Activated CD4-positive, alpha-beta T cell treated with anti-CD3 and anti-CD28 coated beads, Interleukin-2, amount 10 ng/mL, durations not matched to agents 7 days and 5 days (primary cell): ENCODE measurements around the gene RRP9. TPM values are rescaled to one million over a fixed set of nuclear protein-coding genes. Genes with fewer than 3 reads are reported as not detected.
A peak's percentile ranks its signal among the peaks of the same experiment; 100 is the strongest.

Source experiments
- CTCF ChIA-PET: fragments of 350-600 bp; sonication (Branson Sonifier 250); formaldehyde crosslinking; loops from one replicate; lab custom pipeline; 2021; ENCODE audit warnings: antibody characterized with exemption; lab: Charles Lee
- POLR2A ChIA-PET: fragments of 350-600 bp; sonication (Branson Sonifier 250); formaldehyde crosslinking; loops from one replicate; lab custom pipeline; 2021; ENCODE audit warnings: antibody characterized with exemption; lab: Charles Lee
- DNase-seq: peaks from one replicate; pipeline ENCODE4 v3.0.0-alpha.2; 2020
- H3K27ac Mint-ChIP-seq: one replicate; pipeline ENCODE4 v1.8.0; 2021; ENCODE audit warnings: mild to moderate bottlenecking, moderate library complexity, mixed read lengths
- H3K27me3 Mint-ChIP-seq: one replicate; pipeline ENCODE4 v1.8.0; 2021; ENCODE audit warnings: mixed read lengths
- H3K36me3 Mint-ChIP-seq: one replicate; pipeline ENCODE4 v1.8.0; 2021; ENCODE audit warnings: low read depth, mixed read lengths
- H3K4me1 Mint-ChIP-seq: one replicate; pipeline ENCODE4 v1.8.0; 2021; ENCODE audit warnings: mixed read lengths
- H3K4me3 Mint-ChIP-seq: one replicate; pipeline ENCODE4 v1.8.0; 2021; ENCODE audit warnings: mild to moderate bottlenecking, moderate library complexity, mixed read lengths
- H3K9me3 Mint-ChIP-seq: one replicate; pipeline ENCODE4 v1.8.0; 2021; ENCODE audit warnings: mixed read lengths
- total RNA-seq, 2 experiments: library from RNA; stranded (reverse); gene quantifications; one replicate each; pipeline ENCODE4 v1.2.3, GENCODE V29; 2021

The RRP9 gene
- total RNA-seq, 2 experiments from 2014 or later = 24.3 to 25.1 TPM

GRCh38 chr3:51982352-51982837, 40.7 kb upstream of the RRP9 start:
- peak; percentile 38 for DNase-seq
- H3K27ac Mint-ChIP-seq = peak overlapping the region; percentile 88
- H3K27me3 Mint-ChIP-seq = no peaks in the 10 kb centered on the region
- H3K4me1 Mint-ChIP-seq = peaks cover 30% of the 10 kb centered on the region
- peak overlapping the region; percentile 91 for H3K4me3 Mint-ChIP-seq
- no peaks in the 10 kb centered on the region for H3K9me3 Mint-ChIP-seq
- H3K36me3 Mint-ChIP-seq = peaks cover 8% of the 10 kb centered on the region
- ChIA-PET POLR2A (interaction anchor here (1.2 to 2.0 kb wide), 2 partner anchors 8 to 13 kb away, joined by 5 to 7 read pairs; partner anchors contain the start of genes ABHD14B and RPL29), CTCF (interaction anchor here (0.5 to 3.8 kb wide), 18 partner anchors 9 to 430 kb away, joined by 3 to 61 read pairs (median 4); partner anchors contain the start of genes ABHD14A, ABHD14B, DUSP7 and RPL29)

- Mint-ChIP-seq H3K36me3 (peaks cover 8% of the 10 kb centered on the region), H3K9me3 (no peaks in the 10 kb centered on the region), H3K27me3 (no peaks in the 10 kb centered on the region), H3K4me1 (peaks cover 44% of the 10 kb centered on the region), H3K27ac (no peak overlapping the region), H3K4me3 (no peak overlapping the region)
- ChIA-PET POLR2A (no interaction called here), CTCF (interaction anchor here (1.5 to 3.7 kb wide), 2 partner anchors 10 to 39 kb away, joined by 5 to 20 read pairs; partner anchors contain the start of gene RRP9)
- DNase-seq = no peak
These were observed 38.5 kb upstream of the RRP9 start for GRCh38 chr3:51980253-51980652.

- DNase-seq = no peak
- ChIA-PET CTCF (interaction anchor here (0.9 kb wide), 1 partner anchor 40 kb away, joined by 3 read pairs; no protein-coding TSS in a partner anchor), POLR2A (no interaction called here)
- Mint-ChIP-seq H3K4me1 (peaks cover 46% of the 10 kb centered on the region), H3K4me3 (no peak overlapping the region), H3K27ac (no peak overlapping the region), H3K27me3 (no peaks in the 10 kb centered on the region), H3K36me3 (peaks cover 8% of the 10 kb centered on the region), H3K9me3 (no peaks in the 10 kb centered on the region)
These were observed 36.4 kb upstream of the RRP9 start for GRCh38 chr3:51978143-51978502.

GRCh38 chr3:51977446-51978142, 35.9 kb upstream of the RRP9 start:
- DNase-seq = peak; percentile 40
- Mint-ChIP-seq H3K4me3 (no peak overlapping the region), H3K4me1 (peaks cover 42% of the 10 kb centered on the region), H3K27ac (peak overlapping the region; percentile 16), H3K9me3 (no peaks in the 10 kb centered on the region), H3K27me3 (no peaks in the 10 kb centered on the region), H3K36me3 (peaks cover 6% of the 10 kb centered on the region)
- ChIA-PET POLR2A (no interaction called here), CTCF (interaction anchor here (0.6 to 1.3 kb wide), 4 partner anchors 14 to 79 kb away, joined by 3 to 6 read pairs (median 5); partner anchors contain the start of genes DUSP7, PARP3 and RRP9)

GRCh38 chr3:51975852-51976549, 34.3 kb upstream of the RRP9 start:
- Mint-ChIP-seq H3K4me1 (peaks cover 35% of the 10 kb centered on the region), H3K4me3 (peak overlapping the region; percentile 80), H3K27ac (peak overlapping the region; percentile 86), H3K36me3 (peaks cover 2% of the 10 kb centered on the region), H3K9me3 (no peaks in the 10 kb centered on the region), H3K27me3 (no peaks in the 10 kb centered on the region)
- ChIA-PET CTCF (interaction anchor here (4.1 kb wide), 1 partner anchor 34 kb away, joined by 35 read pairs; the partner anchor contains the start of genes PARP3 and RRP9), POLR2A (no interaction called here)
- DNase-seq = peak; percentile 25

- Mint-ChIP-seq H3K4me3 (peak within 1 kb of the TSS; percentile 96), H3K9me3 (no peaks in the 10 kb centered on the region), H3K36me3 (no peaks in the 10 kb centered on the region), H3K4me1 (peaks cover 34% of the 10 kb centered on the region), H3K27me3 (no peaks in the 10 kb centered on the region), H3K27ac (peak within 1 kb of the TSS; percentile 93)
- peak; percentile 67 for DNase-seq
- ChIA-PET CTCF (interaction anchor here (0.6 to 4.1 kb wide), 10 partner anchors 8 to 511 kb away, joined by 3 to 61 read pairs (median 13); partner anchors contain the start of genes ACY1, GPR62, PARP3 and RPL29), POLR2A (no interaction called here)
These were observed 33.5 kb upstream of the RRP9 start, which contains the start of gene ABHD14A for GRCh38 chr3:51974963-51975851. Gene ABHD14A (plus strand): TSS chr3:51975064. CDS start chr3:51975136, 72 bp downstream.

- Mint-ChIP-seq H3K4me3 (peak overlapping the region; percentile 96), H3K9me3 (no peaks in the 10 kb centered on the region), H3K27ac (peak overlapping the region; percentile 93), H3K4me1 (peaks cover 34% of the 10 kb centered on the region), H3K36me3 (no peaks in the 10 kb centered on the region), H3K27me3 (no peaks in the 10 kb centered on the region)
- DNase-seq = no peak
- ChIA-PET CTCF (interaction anchor here (0.6 to 4.1 kb wide), 20 partner anchors 9 to 1363 kb away, joined by 3 to 61 read pairs (median 5); partner anchors contain the start of genes ACY1, CISH, GPR62 and PARP3), POLR2A (interaction anchor here (0.5 to 1.2 kb wide), 3 partner anchors 9 to 303 kb away, joined by 3 to 5 read pairs (median 4); partner anchors contain the start of gene ACY1)
These were observed 32.7 kb upstream of the RRP9 start for GRCh38 chr3:51974277-51974962.

GRCh38 chr3:51971350-51971749, 29.6 kb upstream of the RRP9 start:
- Mint-ChIP-seq H3K4me1 (peaks cover 37% of the 10 kb centered on the region), H3K4me3 (no peak overlapping the region), H3K36me3 (no peaks in the 10 kb centered on the region), H3K27me3 (no peaks in the 10 kb centered on the region), H3K9me3 (no peaks in the 10 kb centered on the region), H3K27ac (no peak overlapping the region)
- no peak for DNase-seq
- ChIA-PET POLR2A (no interaction called here), CTCF (interaction anchor here (0.7 to 4.0 kb wide), 3 partner anchors 9 to 20 kb away, joined by 3 to 61 read pairs (median 5); partner anchors contain the start of gene ACY1)

- POLR2A ChIA-PET = no interaction called here
- Mint-ChIP-seq H3K27me3 (no peaks in the 10 kb centered on the region), H3K9me3 (no peaks in the 10 kb centered on the region), H3K4me3 (no peak overlapping the region), H3K4me1 (peaks cover 38% of the 10 kb centered on the region), H3K36me3 (no peaks in the 10 kb centered on the region), H3K27ac (no peak overlapping the region)
- CTCF ChIA-PET = interaction anchor here (0.7 to 1.8 kb wide), 6 partner anchors 9 to 24 kb away, joined by 3 to 7 read pairs (median 4); no protein-coding TSS in a partner anchor
- DNase-seq = no peak
These were observed 29.0 kb upstream of the RRP9 start for GRCh38 chr3:51970606-51971300.

GRCh38 chr3:51969841-51970240, 28.1 kb upstream of the RRP9 start:
- no peaks in the 10 kb centered on the region for H3K9me3 Mint-ChIP-seq
- no peak overlapping the region for H3K4me3 Mint-ChIP-seq
- no peaks in the 10 kb centered on the region for H3K36me3 Mint-ChIP-seq
- POLR2A ChIA-PET = no interaction called here
- H3K27me3 Mint-ChIP-seq = no peaks in the 10 kb centered on the region
- H3K27ac Mint-ChIP-seq = no peak overlapping the region
- H3K4me1 Mint-ChIP-seq = peaks cover 31% of the 10 kb centered on the region
- CTCF ChIA-PET = interaction anchor here (1.0 to 1.9 kb wide), 7 partner anchors 10 to 468 kb away, joined by 3 to 8 read pairs (median 5); partner anchors contain the start of genes PARP3 and RRP9
- no peak for DNase-seq
